Tibial nerve (tissue), 4 donors: Measurements from ENCODE around the gene CNTNAP5.

ENCODE experiments used
- EP300 ChIP-seq, 2 donors: sonication (generic); formaldehyde crosslinking; IDR thresholded peaks; one replicate each; pipeline ENCODE4 v1.6.1; 2017; ENCODE audit warnings: antibody characterized with exemption in 2 of 2, mild to moderate bottlenecking in 1 of 2
- POLR2A ChIP-seq, 2 donors: fragments of 450-650 bp; IDR thresholded peaks; one replicate each; pipeline ENCODE4 v1.6.1; 2017; ENCODE audit warnings: antibody characterized with exemption in 2 of 2, mild to moderate bottlenecking in 2 of 2, moderate library complexity in 2 of 2
- TF ChIP-seq, protein P1 (sequence below), 5 experiments: fragments of 200-600 bp in 3 of 5; fragments of 450-650 bp in 2 of 5; sonication (generic) in 3 of 5; IDR thresholded peaks; one replicate each; pipeline ENCODE4 v1.5.1; 2016 to 2019; ENCODE audit warnings: antibody characterized with exemption in 5 of 5, mild to moderate bottlenecking in 3 of 5, moderate library complexity in 2 of 5

GRCh38 chr2:124542932-124543640 lies 518.0 kb downstream of the CNTNAP5 start:
- TF ChIP-seq, protein P1, sequence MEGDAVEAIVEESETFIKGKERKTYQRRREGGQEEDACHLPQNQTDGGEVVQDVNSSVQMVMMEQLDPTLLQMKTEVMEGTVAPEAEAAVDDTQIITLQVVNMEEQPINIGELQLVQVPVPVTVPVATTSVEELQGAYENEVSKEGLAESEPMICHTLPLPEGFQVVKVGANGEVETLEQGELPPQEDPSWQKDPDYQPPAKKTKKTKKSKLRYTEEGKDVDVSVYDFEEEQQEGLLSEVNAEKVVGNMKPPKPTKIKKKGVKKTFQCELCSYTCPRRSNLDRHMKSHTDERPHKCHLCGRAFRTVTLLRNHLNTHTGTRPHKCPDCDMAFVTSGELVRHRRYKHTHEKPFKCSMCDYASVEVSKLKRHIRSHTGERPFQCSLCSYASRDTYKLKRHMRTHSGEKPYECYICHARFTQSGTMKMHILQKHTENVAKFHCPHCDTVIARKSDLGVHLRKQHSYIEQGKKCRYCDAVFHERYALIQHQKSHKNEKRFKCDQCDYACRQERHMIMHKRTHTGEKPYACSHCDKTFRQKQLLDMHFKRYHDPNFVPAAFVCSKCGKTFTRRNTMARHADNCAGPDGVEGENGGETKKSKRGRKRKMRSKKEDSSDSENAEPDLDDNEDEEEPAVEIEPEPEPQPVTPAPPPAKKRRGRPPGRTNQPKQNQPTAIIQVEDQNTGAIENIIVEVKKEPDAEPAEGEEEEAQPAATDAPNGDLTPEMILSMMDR (IDR thresholded peaks at IDR 0.05): no peak
- no peak for TF ChIP-seq EP300 (IDR thresholded peaks at IDR 0.05)
- TF ChIP-seq POLR2A (IDR thresholded peaks at IDR 0.05): no peak
